Measurements from ENCODE around the gene PCDHA12. TPM values are rescaled to one million over a fixed set of nuclear protein-coding genes. Genes with fewer than 3 reads are reported as not detected.

The PCDHA12 gene
- total and polyA plus RNA-seq, 9 of the 15 experiments (the other 6 are each of a cell fraction or from before 2014, with no cell fraction given) = not detected

DNA sequence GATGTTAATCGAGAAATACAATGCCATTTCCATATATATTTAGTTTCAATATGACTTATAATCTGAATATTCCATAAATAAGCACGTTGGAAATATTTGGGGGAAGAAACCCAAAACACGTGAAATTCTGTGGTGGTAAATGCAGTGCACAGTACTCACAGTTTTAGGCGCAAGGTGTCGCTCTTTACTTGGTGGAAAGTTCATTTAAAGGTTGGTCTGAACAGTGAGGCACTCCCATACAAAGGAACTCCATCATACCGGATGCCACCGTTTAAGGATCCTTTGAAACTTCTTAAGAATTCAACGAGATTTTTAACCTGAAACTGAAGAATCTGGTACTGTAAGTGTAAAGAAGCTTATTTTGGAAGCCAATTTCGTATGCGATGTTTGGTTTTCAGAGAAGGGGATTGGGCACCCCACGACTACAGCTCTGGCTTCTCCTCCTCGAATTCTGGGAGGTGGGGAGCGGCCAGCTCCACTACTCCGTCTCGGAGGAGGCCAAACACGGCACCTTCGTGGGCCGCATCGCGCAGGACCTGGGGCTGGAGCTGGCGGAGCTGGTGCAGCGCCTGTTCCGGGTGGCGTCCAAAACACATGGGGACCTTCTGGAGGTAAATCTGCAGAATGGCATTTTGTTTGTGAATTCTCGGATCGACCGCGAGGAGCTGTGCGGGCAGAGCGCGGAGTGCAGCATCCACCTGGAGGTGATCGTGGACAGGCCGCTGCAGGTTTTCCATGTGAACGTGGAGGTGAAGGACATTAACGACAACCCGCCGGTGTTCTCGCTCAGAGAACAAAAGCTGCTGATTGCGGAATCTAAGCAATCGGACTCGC is 6.2 kb upstream of the PCDHA12 start, which contains the start of gene PCDHA11 (continued):
- TF ChIP-seq RBM34 (IDR thresholded peaks at IDR 0.05; ENCODE audit: borderline replicate concordance, insufficient read depth, low read length) (no peak), STAG1 (CRISPR knock-in tag; IDR thresholded peaks at IDR 0.05; ENCODE audit: borderline replicate concordance) (no peak)

DNA sequence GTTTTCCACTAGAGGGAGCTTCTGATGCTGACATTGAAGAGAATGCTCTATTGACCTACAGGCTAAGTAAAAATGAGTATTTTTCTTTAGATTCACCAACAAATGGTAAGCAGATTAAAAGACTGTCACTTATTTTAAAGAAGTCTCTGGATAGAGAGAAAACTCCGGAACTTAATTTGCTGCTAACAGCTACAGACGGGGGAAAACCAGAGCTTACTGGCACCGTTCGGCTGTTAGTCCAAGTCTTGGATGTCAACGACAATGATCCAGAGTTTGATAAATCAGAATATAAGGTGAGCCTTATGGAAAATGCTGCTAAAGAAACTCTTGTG is 5.6 kb upstream of the PCDHA12 start:
- BruUV-seq (replicated peaks) = no TSS peak
- Histone ChIP-seq H3K9me3 (replicated peaks; ENCODE audit: control insufficient read depth, insufficient read depth, low read depth, low read length) (no peaks in the 10 kb centered on the region), H3K27ac (ENCODE audit: extremely low read depth, low read depth, low read length) (no peak overlapping the region), H3K9me1 (ENCODE audit: control insufficient read depth, insufficient read depth, low read length) (no peaks in the 10 kb centered on the region), H4K20me1 (replicated peaks; ENCODE audit: control insufficient read depth, insufficient read depth, low read length) (no peaks in the 10 kb centered on the region), H3K79me2 (ENCODE audit: control insufficient read depth, insufficient read depth, low read length) (no peaks in the 10 kb centered on the region), H3K36me3 (ENCODE audit: control insufficient read depth, insufficient read depth, low read length) (no peaks in the 10 kb centered on the region), H3K4me3 (no peak overlapping the region), H3K4me2 (ENCODE audit: insufficient read depth, low read length) (no peak overlapping the region), H3K9ac (ENCODE audit: insufficient read depth in 1 of 2, low read depth in 2 of 2, low read length in 2 of 2) (no peak overlapping the region), H3K4me1 (replicated peaks in 1 of 2; ENCODE audit: control insufficient read depth in 2 of 2, insufficient read depth in 2 of 2, low read length in 2 of 2) (no peaks in the 10 kb centered on the region), H3K27me3 (ENCODE audit: control insufficient read depth in 2 of 2, insufficient read depth in 2 of 2, low read length in 2 of 2) (no peaks in the 10 kb centered on the region), H2AFZ (ENCODE audit: low read depth, low read length) (no peak overlapping the region)
- WGBS (ENCODE audit: insufficient coverage, low coverage, missing lambda C conversion rate) = 4% methylated on average over 5 of the region's 5 CpGs
- in situ Hi-C loops (cut with MboI) (no loop called here), intact Hi-C loops (cut with micrococcal nuclease) (loop anchor here (5.0 kb wide), 1 partner anchor 173 kb away; no protein-coding TSS in a partner anchor)
- ChIA-PET CTCF (ENCODE audit: low intra/inter-chr PET ratio) (no interaction called here), POLR2A (interaction anchor here (0.6 kb wide), 1 partner anchor 12 kb away, joined by 3 read pairs; no protein-coding TSS in a partner anchor)
- no peak for FAIRE-seq
- no peak for ATAC-seq
- DNase-seq (ENCODE audit: extremely low read depth in 1 of 4, low spot score in 3 of 4) = no peak
- no peak for TF ChIP-seq ZC3H4 (CRISPR knock-in tag; IDR thresholded peaks at IDR 0.05; ENCODE audit: borderline replicate concordance)
- TF ChIP-seq ZNF197 (CRISPR knock-in tag; IDR thresholded peaks at IDR 0.05; ENCODE audit: low read depth) = no peak
- TF ChIP-seq KLF6 (CRISPR knock-in tag; IDR thresholded peaks at IDR 0.05; ENCODE audit: borderline replicate concordance) = no peak
- TF ChIP-seq, protein P1, sequence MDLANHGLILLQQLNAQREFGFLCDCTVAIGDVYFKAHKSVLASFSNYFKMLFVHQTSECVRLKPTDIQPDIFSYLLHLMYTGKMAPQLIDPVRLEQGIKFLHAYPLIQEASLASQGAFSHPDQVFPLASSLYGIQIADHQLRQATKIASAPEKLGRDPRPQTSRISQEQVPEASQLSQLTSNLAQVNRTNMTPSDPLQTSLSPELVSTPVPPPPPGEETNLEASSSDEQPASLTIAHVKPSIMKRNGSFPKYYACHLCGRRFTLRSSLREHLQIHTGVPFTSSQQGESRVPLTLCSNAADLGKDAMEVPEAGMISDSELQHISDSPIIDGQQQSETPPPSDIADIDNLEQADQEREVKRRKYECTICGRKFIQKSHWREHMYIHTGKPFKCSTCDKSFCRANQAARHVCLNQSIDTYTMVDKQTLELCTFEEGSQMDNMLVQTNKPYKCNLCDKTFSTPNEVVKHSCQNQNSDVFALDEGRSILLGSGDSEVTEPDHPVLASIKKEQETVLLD (IDR thresholded peaks at IDR 0.05) = no peak
- no peak for TF ChIP-seq FOXK1 (CRISPR knock-in tag; IDR thresholded peaks at IDR 0.05; ENCODE audit: borderline replicate concordance)
- no peak for TF ChIP-seq NR1H2 (CRISPR knock-in tag; IDR thresholded peaks at IDR 0.05)
- TF ChIP-seq NCOA6 (IDR thresholded peaks at IDR 0.05) = no peak
- TF ChIP-seq, protein P2, sequence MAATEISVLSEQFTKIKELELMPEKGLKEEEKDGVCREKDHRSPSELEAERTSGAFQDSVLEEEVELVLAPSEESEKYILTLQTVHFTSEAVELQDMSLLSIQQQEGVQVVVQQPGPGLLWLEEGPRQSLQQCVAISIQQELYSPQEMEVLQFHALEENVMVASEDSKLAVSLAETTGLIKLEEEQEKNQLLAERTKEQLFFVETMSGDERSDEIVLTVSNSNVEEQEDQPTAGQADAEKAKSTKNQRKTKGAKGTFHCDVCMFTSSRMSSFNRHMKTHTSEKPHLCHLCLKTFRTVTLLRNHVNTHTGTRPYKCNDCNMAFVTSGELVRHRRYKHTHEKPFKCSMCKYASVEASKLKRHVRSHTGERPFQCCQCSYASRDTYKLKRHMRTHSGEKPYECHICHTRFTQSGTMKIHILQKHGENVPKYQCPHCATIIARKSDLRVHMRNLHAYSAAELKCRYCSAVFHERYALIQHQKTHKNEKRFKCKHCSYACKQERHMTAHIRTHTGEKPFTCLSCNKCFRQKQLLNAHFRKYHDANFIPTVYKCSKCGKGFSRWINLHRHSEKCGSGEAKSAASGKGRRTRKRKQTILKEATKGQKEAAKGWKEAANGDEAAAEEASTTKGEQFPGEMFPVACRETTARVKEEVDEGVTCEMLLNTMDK (IDR thresholded peaks at IDR 0.05; ENCODE audit: borderline replicate concordance, insufficient read depth, low read depth, low read length, poor library complexity, severe bottlenecking) = no peak
- TF ChIP-seq, protein P3, sequence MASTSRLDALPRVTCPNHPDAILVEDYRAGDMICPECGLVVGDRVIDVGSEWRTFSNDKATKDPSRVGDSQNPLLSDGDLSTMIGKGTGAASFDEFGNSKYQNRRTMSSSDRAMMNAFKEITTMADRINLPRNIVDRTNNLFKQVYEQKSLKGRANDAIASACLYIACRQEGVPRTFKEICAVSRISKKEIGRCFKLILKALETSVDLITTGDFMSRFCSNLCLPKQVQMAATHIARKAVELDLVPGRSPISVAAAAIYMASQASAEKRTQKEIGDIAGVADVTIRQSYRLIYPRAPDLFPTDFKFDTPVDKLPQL (IDR thresholded peaks at IDR 0.05; ENCODE audit: extremely low read depth, insufficient read length) = no peak
- TF ChIP-seq CTBP1 (IDR thresholded peaks at IDR 0.05; ENCODE audit: borderline replicate concordance) = no peak
- TF ChIP-seq MTA1 (IDR thresholded peaks at IDR 0.05; ENCODE audit: borderline replicate concordance) = no peak
- no peak for TF ChIP-seq SMAD3 (CRISPR knock-in tag; conservative IDR thresholded peaks at IDR 0.05)
- TF ChIP-seq, protein P4, sequence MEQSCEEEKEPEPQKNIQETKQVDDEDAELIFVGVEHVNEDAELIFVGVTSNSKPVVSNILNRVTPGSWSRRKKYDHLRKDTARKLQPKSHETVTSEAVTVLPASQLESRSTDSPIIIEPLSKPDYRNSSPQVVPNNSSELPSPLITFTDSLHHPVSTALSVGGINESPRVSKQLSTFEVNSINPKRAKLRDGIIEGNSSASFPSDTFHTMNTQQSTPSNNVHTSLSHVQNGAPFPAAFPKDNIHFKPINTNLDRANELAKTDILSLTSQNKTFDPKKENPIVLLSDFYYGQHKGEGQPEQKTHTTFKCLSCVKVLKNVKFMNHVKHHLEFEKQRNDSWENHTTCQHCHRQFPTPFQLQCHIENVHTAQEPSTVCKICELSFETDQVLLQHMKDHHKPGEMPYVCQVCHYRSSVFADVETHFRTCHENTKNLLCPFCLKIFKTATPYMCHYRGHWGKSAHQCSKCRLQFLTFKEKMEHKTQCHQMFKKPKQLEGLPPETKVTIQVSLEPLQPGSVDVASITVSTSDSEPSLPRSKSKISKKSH (CRISPR knock-in tag; IDR thresholded peaks at IDR 0.05) = no peak
